ENCODE results near the gene HMGCS2. TPM values are rescaled to one million over a fixed set of nuclear protein-coding genes. Genes with fewer than 3 reads are reported as not detected.

Gene HMGCS2
- total and polyA plus RNA-seq, 10 of the 15 experiments (the other 5 are each of a cell fraction or from before 2014, with no cell fraction given), result 0.49 TPM; not detected in 9

GRCh38 chr1:119766374-119766794 is 2.3 kb downstream of the HMGCS2 start:
- H3K4me3 ChIP-seq, result no peak overlapping the region
- ATAC-seq (no peak), FAIRE-seq (no peak), DNase-seq (ENCODE audit: low read depth, low spot score) (no peak)
- no peak overlapping the region for H3K9ac ChIP-seq (ENCODE audit: control insufficient read depth, insufficient read depth, low read length)
- no peak overlapping the region for H3K4me2 ChIP-seq (ENCODE audit: control insufficient read depth, insufficient read depth)
- no peak overlapping the region for H2AFZ ChIP-seq (ENCODE audit: control insufficient read depth, low read depth, low read length)
- H3K9me3 ChIP-seq (replicated peaks; ENCODE audit: control insufficient read depth, insufficient read depth, low read length), result no peaks in the 10 kb centered on the region
- ChIA-PET CTCF (no interaction called here), SMC1A (ENCODE audit: uncharacterized antibody, unreplicated experiment) (no interaction called here), POLR2A (no interaction called here), RAD21 (ENCODE audit: unreplicated experiment) (no interaction called here)
- 66% methylated on average over 4 of the region's 4 CpGs for WGBS (ENCODE audit: insufficient coverage, insufficient replicate concordance, low lambda C conversion rate, missing lambda C conversion rate)
- intact Hi-C loops (cut with micrococcal nuclease; ENCODE audit: unreplicated experiment), result no loop called here
- H3K79me2 ChIP-seq (ENCODE audit: control insufficient read depth, insufficient read depth, low read length), result no peaks in the 10 kb centered on the region
- TF ChIP-seq SRF (IDR thresholded peaks at IDR 0.05; ENCODE audit: low read depth in 2 of 2, low read length in 2 of 2), result no peak
- TF ChIP-seq, protein P1, sequence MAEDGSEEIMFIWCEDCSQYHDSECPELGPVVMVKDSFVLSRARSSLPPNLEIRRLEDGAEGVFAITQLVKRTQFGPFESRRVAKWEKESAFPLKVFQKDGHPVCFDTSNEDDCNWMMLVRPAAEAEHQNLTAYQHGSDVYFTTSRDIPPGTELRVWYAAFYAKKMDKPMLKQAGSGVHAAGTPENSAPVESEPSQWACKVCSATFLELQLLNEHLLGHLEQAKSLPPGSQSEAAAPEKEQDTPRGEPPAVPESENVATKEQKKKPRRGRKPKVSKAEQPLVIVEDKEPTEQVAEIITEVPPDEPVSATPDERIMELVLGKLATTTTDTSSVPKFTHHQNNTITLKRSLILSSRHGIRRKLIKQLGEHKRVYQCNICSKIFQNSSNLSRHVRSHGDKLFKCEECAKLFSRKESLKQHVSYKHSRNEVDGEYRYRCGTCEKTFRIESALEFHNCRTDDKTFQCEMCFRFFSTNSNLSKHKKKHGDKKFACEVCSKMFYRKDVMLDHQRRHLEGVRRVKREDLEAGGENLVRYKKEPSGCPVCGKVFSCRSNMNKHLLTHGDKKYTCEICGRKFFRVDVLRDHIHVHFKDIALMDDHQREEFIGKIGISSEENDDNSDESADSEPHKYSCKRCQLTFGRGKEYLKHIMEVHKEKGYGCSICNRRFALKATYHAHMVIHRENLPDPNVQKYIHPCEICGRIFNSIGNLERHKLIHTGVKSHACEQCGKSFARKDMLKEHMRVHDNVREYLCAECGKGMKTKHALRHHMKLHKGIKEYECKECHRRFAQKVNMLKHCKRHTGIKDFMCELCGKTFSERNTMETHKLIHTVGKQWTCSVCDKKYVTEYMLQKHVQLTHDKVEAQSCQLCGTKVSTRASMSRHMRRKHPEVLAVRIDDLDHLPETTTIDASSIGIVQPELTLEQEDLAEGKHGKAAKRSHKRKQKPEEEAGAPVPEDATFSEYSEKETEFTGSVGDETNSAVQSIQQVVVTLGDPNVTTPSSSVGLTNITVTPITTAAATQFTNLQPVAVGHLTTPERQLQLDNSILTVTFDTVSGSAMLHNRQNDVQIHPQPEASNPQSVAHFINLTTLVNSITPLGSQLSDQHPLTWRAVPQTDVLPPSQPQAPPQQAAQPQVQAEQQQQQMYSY (CRISPR knock-in tag; IDR thresholded peaks at IDR 0.05), result no peak
- TF ChIP-seq, protein P2, sequence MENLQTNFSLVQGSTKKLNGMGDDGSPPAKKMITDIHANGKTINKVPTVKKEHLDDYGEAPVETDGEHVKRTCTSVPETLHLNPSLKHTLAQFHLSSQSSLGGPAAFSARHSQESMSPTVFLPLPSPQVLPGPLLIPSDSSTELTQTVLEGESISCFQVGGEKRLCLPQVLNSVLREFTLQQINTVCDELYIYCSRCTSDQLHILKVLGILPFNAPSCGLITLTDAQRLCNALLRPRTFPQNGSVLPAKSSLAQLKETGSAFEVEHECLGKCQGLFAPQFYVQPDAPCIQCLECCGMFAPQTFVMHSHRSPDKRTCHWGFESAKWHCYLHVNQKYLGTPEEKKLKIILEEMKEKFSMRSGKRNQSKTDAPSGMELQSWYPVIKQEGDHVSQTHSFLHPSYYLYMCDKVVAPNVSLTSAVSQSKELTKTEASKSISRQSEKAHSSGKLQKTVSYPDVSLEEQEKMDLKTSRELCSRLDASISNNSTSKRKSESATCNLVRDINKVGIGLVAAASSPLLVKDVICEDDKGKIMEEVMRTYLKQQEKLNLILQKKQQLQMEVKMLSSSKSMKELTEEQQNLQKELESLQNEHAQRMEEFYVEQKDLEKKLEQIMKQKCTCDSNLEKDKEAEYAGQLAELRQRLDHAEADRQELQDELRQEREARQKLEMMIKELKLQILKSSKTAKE (IDR thresholded peaks at IDR 0.05; ENCODE audit: low read depth, poor library complexity, severe bottlenecking), result no peak
- no peak for TF ChIP-seq REST (IDR thresholded peaks at IDR 0.05; ENCODE audit: low read depth, low read length)
- TF ChIP-seq EZH2 (IDR thresholded peaks at IDR 0.05; ENCODE audit: borderline replicate concordance, control insufficient read depth, low read depth, low read length), result no peak
- TF ChIP-seq, protein P3, sequence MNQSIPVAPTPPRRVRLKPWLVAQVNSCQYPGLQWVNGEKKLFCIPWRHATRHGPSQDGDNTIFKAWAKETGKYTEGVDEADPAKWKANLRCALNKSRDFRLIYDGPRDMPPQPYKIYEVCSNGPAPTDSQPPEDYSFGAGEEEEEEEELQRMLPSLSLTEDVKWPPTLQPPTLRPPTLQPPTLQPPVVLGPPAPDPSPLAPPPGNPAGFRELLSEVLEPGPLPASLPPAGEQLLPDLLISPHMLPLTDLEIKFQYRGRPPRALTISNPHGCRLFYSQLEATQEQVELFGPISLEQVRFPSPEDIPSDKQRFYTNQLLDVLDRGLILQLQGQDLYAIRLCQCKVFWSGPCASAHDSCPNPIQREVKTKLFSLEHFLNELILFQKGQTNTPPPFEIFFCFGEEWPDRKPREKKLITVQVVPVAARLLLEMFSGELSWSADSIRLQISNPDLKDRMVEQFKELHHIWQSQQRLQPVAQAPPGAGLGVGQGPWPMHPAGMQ (IDR thresholded peaks at IDR 0.05; ENCODE audit: borderline replicate concordance), result no peak
- no peak for TF ChIP-seq CREB1 (IDR thresholded peaks at IDR 0.05; ENCODE audit: low read depth)
- no peak for TF ChIP-seq PBX3 (IDR thresholded peaks at IDR 0.05; ENCODE audit: insufficient replicate concordance, low read depth, low read length)
- no peak overlapping the region for H3K27ac ChIP-seq (ENCODE audit: control insufficient read depth, insufficient read depth)
- H3K36me3 ChIP-seq (ENCODE audit: control insufficient read depth in 2 of 2, insufficient read depth in 2 of 2, low read length in 1 of 2), result no peaks in the 10 kb centered on the region
- no peaks in the 10 kb centered on the region for H3K27me3 ChIP-seq (replicated peaks in 1 of 2; ENCODE audit: control insufficient read depth in 2 of 2, insufficient read depth in 2 of 2, low read length in 1 of 2)
- BruUV-seq (replicated peaks), result no TSS peak
- no peaks in the 10 kb centered on the region for H3K4me1 ChIP-seq (ENCODE audit: control insufficient read depth, insufficient read depth, low read length)
- no peaks in the 10 kb centered on the region for H4K20me1 ChIP-seq (ENCODE audit: control insufficient read depth, insufficient read depth)
- in situ Hi-C loops (cut with MboI), result no loop called here
